NCI-H446 (cell line): ENCODE measurements around the gene UACA.
"Not testable (repeated sequence)": the region's sequence is repeated elsewhere in the genome, so short reads cannot be mapped to it uniquely, and the experiment has no call there.

Experiments used
- DNase-seq, 2 experiments: peaks; one replicate each; lab custom pipeline; 2025; lab: John Stamatoyannopoulos, UW

Gene UACA

DNA sequence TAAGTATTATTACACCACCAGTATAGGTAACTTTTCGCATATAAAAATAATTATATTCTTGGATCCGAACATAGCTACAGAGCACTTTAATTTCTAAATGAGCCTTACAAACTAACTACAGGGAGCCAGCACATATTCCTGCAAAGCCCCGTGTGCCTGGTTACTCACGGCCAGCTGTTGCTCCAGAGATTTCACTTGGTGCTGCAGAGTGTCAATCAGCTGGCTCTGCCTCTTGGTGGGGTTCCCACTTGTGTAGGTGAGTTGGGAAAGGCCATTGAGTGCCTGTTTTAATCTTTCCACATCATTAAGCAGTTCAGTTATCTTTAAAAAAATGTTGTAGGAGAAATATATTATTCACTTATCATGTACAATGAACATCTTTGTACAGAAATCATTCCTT is 98.9 kb downstream of the UACA start:
- DNase-seq = no peak

DNA sequence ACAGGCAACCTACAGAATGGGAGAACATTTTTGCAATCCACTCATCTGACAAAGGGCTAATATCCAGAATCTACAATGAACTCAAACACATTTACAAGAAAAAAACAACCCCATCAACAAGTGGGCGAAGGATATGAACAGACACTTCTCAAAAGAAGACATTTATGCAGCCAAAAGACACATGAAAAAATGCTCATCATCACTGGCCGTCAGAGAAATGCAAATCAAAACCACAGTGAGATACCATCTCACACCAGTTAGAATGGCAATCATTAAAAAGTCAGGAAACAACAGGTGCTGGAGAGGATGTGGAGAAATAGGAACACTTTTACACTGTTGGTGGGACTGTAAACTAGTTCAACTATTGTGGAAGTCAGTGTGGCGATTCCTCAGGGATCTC is 100.3 kb downstream of the UACA start:
- DNase-seq = not testable (repeated sequence)

DNA sequence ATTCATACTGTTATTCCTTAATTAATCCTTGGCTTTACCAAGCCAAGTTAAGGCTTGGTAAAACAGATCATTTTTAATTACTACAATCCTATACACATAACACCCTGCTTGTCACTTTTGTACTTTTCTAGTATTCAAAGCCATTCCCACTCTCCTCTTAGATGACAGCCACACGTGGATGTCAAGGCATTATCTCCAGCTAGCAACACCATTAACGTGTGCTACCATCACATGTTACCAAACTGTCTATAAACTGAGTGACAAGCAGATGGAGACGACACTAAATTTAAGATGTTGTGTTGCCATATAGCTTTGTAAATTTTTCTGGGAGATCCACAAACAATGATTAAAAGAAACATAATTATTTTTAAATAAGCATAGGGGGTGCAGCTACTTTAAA is 103.7 kb downstream of the UACA start:
- no peak for DNase-seq

DNA sequence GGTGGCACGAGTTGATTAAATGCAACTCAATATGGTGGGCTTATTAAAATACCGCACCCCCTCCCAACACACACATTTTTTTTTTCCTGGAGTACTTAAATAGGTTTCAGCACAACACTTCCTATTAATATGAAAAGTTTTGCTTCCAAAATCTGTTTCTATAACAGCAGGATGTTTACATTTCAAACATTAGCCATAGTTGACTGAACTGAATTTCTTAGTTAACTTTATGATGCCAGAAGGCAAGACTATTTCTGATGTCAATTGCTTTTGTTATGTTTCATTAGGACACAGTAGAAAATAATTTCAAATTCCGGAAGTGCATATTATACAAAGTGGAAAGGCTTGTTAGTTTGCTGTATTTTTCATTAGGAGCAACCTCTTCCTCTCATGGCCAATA is 104.7 kb downstream of the UACA start:
- DNase-seq = no peak

DNA sequence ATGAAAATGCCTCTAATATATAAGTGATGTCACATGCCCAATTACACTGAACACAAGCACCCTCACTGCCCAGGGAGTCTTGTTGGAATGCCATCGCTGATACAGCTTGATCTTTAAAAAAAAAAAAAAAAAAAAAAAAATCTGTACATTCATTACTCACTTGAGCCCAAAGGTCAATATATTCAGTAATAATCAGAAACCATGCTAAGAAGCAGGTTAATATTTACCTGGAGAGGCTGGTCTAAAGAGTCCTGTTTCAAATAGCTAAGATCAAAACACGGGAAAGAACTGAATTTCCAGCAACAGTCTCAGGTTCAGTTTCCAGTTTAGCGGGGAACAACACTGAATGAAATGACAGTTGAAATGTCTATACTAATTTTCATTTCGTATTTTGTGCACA is 109.9 kb downstream of the UACA start:
- no peak for DNase-seq

DNA sequence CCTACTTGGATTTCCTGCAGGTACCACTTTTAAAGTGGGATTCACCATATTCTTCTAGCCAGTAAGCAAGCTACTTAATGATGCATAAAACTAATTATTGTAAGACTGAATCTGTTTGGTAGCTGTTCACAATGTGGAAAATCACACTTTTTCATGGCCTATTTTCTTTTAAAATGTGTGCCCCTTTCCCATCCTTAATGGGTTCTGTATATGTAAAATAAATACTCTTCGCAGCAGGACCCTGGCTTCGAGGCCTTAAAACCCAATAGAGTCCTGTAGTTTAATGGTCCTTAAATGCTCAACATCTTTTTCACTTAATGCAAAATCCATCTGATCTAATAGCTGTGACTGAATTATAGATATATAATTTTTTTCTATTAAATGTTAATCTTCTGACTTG is 111.0 kb downstream of the UACA start:
- DNase-seq = no peak

DNA sequence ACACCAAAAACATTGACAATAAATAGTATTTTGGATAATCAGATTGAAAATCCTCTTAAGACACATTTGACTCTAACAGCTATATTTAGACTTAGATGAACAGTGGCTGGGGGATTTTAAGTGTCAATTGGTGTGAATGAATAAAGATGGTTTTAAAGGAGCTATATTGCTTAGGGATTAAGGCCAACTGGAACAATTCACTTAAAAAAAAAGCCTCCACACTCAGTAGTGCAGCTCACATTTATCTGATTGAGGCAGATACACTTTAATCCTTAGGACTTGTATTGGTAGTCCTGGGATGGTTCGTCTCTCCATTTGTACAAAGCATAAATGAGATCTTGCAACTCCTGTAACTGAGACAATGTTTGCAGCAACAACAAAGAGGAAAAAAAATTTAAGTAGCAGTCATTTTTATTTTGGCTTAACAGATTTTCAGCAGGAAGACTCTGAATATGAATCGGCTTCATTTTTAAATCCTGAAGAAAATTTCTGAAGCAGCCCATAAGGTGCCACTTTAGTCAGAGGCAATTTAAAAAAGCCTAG is 112.0 kb downstream of the UACA start:
- no peak for DNase-seq

DNA sequence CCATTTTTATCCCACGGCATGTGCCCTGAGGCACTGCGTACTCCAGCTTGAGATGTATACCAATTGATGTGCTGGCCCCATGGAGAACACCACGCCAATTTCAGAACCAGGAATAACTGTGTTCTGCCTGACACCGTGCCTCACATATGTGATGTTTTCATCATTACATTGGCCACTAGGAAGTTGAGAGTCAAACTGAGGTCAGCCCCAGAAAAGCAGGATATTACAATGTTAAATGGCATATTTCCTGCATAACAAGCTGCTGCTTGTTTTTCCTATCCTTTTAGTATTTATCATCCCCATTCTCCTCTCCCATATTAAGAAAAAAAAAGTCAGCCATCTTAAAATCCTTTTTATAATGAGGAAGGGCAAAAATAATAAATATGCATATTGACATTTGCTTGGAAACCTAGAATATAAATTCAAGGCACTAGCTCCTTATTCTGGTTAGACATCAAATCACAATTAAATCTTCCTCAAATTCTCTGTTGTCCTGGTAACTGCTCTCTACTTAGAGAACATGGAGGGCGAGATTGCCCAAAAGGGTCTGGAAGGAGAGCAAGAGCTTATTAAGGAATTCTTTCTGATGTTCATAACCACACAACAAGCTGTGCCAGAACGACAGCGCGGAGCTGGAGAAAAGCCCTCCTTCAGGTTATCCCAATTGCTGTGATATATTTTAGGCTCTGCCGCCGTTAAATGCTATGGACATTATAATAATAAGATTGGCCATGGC is 112.6 kb downstream of the UACA start:
- DNase-seq = no peak

DNA sequence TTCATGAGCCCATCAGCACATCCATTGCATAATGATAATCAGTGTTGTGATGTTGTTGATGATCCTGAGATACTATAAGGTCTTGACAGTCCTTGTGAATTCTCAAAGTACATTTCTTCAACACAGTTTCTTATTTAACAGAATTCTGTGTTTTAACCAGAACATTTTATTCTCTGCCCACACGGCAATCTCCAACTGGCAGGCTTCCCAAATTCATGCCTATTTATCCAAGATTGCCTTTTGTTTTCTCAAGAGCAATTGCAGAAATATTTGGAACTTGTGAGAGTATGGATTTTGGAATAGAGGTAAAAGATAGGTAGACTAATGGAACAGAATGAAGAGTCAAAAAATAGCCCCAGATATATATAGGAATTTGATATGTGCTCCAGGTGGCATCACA is 116.0 kb downstream of the UACA start:
- DNase-seq = no peak

DNA sequence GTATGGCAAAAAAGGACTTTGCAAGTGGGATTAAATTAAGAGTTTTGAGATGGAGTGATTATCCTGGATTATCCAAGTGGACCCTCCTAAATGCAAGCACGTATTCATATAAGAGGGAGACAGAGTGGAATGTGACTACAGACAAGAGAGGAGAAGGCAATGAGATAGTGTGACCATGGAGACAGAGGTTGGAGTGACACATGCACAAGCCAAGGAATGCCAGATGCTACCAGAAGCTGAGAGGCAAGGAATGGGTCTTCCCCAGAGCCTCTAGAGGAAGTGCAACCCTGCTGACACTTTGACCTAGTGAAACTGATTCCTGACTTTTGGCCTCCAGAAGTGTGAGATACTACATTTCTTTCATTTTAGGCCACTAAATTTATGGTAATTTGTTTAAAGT is 117.2 kb downstream of the UACA start:
- no peak for DNase-seq

DNA sequence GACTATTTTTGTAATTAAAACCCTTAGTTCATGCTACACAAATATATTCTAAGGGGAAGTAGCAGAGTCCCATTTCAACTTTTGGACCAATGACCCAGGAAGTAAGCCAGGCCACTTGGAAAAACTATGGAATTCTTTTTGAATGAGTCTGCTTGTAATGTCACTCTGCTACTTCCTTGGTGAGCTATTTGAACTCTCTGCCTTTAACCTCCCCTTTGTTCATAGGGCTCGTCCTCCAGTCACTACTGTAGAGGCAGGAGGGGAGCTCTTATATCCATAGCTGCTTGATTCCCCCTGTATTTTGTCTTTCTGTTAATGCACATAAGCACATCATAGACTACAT is 119.6 kb downstream of the UACA start:
- no peak for DNase-seq

DNA sequence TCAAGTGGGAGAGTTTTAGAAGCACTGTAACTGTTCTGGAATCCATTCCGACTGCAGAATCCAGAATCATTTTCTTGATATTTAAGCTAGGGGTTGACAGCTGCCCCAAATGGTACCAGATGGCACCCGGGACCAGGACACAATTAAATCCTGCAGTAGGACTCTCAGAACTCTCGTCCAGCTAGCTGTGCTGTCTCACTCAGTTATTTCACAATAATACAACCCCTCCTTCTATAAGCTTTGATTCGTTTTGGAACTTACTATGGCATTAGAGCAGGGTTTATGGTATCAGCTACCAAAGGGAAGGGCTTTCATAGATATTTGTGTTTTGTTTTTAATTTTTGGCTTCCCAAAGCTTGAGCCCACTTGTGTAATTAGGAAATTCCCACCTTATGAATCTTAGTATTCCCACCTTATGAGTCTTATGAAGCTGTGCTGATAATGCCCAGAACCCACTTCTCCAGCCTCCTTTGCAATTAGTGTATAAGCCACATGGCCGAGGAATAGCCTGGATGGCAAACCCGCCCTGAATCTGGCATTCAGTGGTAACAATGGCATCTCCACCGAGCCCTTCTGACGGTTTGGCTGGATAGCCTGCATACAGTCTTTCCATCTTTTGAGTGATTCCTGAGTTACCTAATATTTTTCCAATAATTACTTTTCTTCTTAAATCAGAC is 120.1 kb downstream of the UACA start:
- DNase-seq = no peak

DNA sequence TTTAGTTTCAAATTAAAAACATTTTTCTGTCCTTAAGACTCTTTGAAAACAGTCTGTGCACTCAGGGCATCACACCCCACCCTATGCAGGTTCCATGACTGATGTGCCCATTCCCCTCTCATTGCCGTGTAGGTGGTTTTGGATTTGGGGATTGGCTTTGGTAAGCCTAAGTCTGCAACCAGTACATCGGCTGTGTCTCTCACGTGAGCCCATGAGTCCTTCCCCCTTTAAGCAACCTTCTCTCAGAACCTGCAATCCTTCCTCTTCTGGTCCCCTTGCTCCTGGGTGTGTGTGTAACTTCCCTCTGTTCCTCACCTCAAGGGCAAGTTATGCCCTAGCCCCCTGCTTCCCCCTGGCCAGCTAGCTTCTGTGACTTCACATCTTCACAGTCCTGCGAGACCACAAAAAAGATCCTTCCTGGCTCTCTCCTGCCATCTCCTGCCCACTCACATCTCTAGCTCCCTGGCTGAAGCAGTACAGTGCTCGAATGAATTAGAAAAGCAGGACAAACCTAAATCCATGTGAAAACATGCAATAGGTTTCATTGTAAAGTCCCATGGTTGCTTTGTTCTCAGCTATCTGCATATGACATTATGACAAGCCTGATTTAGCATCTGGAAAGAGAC is 126.7 kb downstream of the UACA start:
- DNase-seq = no peak

DNA sequence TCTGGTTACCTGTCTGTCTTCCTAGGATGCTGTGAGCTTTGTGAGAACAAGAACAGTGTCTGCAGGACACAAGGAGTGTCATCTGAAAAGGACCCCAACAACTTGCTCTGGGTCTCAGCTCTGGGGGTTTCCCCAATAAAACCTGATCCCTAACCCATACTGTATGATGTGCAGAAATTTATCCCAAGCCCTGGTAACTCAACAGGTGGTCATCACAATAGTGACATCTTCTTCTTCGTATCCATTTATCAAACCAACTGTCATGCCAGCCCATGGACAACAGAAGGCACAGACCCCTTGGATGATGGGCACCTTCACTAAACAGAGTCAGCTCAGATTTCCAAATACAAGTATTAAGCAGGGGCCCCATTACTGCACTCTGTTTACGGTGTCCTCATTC is 127.5 kb downstream of the UACA start:
- no peak for DNase-seq

DNA sequence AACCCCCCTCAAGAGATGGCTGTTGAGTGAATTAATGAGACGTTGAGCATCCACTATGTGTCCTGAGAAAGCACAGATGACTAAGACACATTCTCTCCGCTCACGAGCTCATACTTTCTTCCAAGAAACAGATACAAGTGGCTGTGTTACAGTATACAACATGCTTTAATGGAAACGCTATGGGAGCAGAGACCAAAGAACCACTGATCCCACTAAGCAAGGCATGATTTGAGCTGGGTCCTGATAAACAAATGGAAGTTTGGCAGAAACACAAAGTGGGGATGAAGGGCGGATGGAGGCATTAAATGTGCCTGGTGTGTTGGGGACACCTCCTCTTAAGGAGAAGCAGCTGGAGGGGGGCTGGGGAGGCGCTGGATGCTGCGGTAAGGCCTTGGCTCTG is 129.4 kb downstream of the UACA start:
- no peak for DNase-seq

DNA sequence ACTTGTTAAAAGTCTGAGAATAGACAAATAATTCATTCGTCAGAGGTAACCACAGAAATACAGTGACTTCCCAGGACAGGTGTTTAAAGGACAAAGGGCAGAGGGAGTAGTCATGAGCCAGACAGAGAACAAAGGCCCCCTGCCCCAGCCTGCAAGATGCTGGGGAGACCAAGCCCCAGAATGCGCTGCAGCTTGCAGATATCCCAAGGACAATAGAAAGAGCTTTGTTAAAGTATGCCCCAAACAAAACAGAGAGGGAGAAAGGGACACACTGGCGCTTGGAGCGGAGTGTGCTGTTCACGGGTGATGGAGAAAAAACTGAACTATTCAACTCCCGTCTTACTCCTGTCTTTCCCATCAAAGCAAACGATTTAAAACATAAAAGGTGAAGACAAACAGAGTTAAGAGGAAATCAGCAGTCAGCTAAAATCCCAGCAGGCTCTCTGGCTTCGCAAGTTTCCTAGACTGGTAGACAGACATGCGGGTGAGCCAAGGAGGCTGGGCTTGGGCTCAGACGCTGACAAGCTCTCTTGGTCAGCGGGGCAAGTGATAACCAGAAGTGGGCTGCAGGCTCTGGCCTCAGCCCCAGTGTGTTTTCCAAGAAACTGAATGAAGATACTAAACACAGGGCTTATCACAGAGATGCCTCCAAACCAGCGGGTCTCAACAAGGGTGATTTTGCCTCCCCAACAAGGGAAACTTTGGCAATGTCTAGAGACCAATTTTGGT is 130.1 kb downstream of the UACA start:
- DNase-seq = no peak

DNA sequence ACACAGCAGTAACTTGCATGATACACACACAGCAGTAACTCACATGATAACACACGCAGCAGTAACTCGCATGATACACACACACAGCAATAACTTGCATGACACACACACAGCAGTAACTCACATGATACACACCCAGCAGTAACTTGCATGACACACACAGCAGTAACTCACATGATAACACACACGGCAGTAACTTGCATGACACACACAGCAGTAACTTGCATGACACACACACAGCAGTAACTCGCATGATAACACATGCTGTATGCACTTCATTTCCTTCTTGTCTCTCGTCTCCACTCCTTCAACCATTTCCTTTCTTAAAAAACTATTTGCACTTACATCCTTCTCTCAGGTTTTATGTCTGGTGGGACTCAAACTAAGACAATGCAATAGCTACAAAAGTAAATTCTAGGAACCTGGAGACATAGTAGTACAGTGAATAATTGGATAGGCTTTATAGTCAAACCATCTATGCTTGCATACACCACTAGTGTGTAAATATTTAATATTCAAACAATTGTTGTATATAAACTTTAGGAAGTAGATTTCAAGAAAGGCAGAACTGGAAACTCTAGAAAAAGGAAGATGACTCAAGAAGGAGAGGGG is 130.8 kb downstream of the UACA start:
- DNase-seq = no peak

DNA sequence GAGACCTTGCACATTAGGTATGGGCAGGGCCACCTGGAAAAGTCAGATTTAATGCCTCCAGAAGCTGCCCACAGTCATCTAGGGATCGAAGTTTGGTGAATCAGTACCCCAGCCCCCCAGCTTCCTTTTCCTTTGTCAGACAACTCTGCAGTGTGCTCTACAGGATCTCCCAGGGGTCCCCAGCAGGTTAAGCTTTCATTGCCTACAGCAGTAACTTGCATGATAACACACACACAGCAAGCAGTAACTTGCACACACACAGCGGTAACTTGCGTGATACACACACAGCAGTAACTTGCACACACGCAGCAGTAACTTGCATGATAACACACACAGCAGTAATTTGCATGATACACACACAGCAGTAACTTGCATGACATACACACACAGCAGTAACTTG is 131.3 kb downstream of the UACA start:
- DNase-seq = no peak

DNA sequence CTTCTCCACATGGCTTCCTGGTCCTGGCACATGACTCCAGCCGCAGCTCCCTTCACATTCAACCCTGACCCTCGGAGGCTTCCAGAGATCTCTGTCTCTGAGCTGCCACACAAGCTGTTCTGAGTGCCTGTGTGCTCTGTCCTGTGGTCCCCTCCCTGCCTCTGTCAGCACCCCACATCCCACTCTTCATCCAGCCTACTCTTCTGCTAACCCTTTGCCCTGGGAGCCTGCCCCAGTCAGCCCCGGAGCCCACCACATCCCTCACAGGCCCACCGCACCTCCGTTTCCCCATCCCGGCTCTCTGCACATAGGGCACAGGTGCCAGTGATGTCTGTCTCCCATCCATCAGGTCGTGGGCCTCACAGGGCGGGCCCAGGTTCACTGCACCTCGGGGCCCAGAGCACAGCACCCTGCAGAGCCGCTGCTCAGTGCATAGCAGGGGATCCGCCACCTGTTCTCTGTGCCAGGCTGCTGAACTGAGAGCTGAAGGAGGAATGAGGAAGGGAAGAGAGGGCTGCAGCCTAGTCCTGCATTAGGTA is 133.6 kb downstream of the UACA start:
- no peak for DNase-seq

DNA sequence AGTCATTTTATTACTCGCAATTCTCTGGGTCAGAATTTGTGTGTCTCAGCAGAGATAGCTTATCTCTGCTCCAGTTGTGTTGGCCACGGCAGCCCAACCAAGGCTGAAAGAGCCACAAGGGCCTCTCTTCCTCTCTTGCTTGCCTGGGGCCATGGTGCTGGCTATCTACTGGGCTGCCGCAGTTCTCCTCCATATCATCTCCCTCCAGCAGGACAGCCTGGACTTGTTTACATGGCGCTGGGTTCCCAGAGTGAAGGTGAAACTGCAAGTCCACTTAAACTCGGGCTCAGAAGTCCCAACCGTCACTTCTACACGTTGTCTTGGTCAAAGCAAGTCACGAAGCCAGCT is 134.8 kb downstream of the UACA start:
- DNase-seq = no peak

DNA sequence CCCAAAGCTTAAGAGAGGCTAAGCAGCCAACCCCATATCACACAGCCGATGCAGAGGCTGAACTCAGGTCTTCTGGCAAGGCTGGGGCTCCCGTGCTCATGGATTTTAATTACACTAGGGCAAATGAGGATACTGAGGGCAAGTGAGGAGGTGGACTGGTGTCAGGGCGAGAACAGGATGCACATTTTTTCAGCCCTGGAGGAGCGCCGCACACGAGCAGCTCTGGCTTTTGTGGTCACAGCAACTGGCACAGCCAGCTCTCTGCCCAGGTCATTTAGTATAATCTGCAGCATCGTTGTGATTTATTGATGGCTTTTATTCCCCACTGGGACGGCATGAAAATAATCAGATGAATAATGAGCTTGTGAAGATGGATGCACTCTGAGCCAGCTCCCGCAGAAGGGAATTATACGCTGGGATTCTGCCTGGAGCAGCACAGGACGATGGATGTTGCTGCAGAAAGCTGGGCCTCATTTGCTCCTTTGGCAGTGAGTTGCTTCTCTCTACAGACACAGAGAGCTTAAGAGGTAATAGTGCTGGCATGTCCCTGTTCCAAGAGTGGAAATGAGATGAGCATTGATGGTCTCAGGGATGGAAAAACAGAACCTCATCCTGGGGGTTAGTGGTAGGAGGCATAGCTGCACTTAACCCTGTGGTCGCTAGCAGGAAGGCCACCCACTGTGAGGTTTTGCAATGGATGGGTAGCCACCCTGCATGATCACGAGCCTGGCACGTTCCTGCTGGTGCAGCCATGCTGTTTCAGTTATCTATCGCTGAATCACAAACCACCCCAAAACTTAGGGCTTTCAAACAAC is 135.4 kb downstream of the UACA start:
- no peak for DNase-seq
